Measurements from ENCODE around the gene ACTL8. TPM values are rescaled to one million over a fixed set of nuclear protein-coding genes. Genes with fewer than 3 reads are reported as not detected.

ACTL8 gene
- total RNA-seq, 3 donors from 2014 or later (not counting 1 experiment from before 2014, with no cell fraction given) = not detected

- no peaks in the 10 kb centered on the region for H3K4me1 Mint-ChIP-seq
- no peak overlapping the region for H3K27ac ChIP-seq (ENCODE audit: low read length)
- H3K36me3 ChIP-seq (ENCODE audit: control insufficient read depth, insufficient read depth, low read length) = no peaks in the 10 kb centered on the region
- no peak overlapping the region for H3K4me3 ChIP-seq (ENCODE audit: low read length)
- H3K9me3 ChIP-seq (ENCODE audit: control insufficient read depth, insufficient read depth, low read length) = peaks cover 37% of the 10 kb centered on the region
- no peaks in the 10 kb centered on the region for H3K36me3 Mint-ChIP-seq
- H3K4me3 Mint-ChIP-seq = no peak overlapping the region
- DNase-seq (no peak), ATAC-seq (no peak)
- no peaks in the 10 kb centered on the region for H3K27me3 ChIP-seq (ENCODE audit: control insufficient read depth, insufficient read depth, low read length)
- H3K4me1 ChIP-seq (ENCODE audit: control insufficient read depth, insufficient read depth, low read length) = no peaks in the 10 kb centered on the region
- H3K9me3 Mint-ChIP-seq = peaks cover 6 to 19% of the 10 kb centered on the region in 2 donors
- no peak for TF ChIP-seq CTCF (IDR thresholded peaks at IDR 0.05)
- no peak overlapping the region for H3K27ac Mint-ChIP-seq
- H3K27me3 Mint-ChIP-seq (ENCODE audit: low read depth in 2 of 2) = no peaks in the 10 kb centered on the region
- 60% methylated on average over 7 of the region's 7 CpGs for WGBS (ENCODE audit: insufficient coverage)
- intact Hi-C loops (cut with micrococcal nuclease) = no loop called here
These were observed 4.0 kb downstream of the ACTL8 start for GRCh38 chr1:17759114-17759513.

GRCh38 chr1:17762313-17762712 is 7.2 kb downstream of the ACTL8 start:
- Histone ChIP-seq H3K27ac (ENCODE audit: low read length) (no peak overlapping the region), H3K36me3 (ENCODE audit: control insufficient read depth, insufficient read depth, low read length) (no peaks in the 10 kb centered on the region), H3K4me3 (ENCODE audit: low read length) (no peak overlapping the region), H3K27me3 (ENCODE audit: control insufficient read depth, insufficient read depth, low read length) (no peaks in the 10 kb centered on the region), H3K4me1 (ENCODE audit: control insufficient read depth, insufficient read depth, low read length) (no peaks in the 10 kb centered on the region), H3K9me3 (ENCODE audit: control insufficient read depth, insufficient read depth, low read length) (peaks cover 15% of the 10 kb centered on the region)
- Mint-ChIP-seq H3K27ac (no peak overlapping the region), H3K9me3 (peaks cover 4 to 16% of the 10 kb centered on the region in 2 donors), H3K36me3 (no peaks in the 10 kb centered on the region), H3K4me3 (no peak overlapping the region), H3K27me3 (ENCODE audit: low read depth in 2 of 2) (peaks cover 0 to 3% of the 10 kb centered on the region in 2 donors), H3K4me1 (no peaks in the 10 kb centered on the region)
- WGBS (ENCODE audit: insufficient coverage) = 75% methylated on average over 11 of the region's 11 CpGs
- DNase-seq (no peak), ATAC-seq (no peak)
- intact Hi-C loops (cut with micrococcal nuclease) = no loop called here
- TF ChIP-seq CTCF (IDR thresholded peaks at IDR 0.05) = no peak

GRCh38 chr1:17763417-17763816 is 8.3 kb downstream of the ACTL8 start:
- Mint-ChIP-seq H3K4me3 (no peak overlapping the region), H3K36me3 (no peaks in the 10 kb centered on the region), H3K4me1 (no peaks in the 10 kb centered on the region), H3K27ac (no peak overlapping the region), H3K9me3 (peaks cover 2 to 12% of the 10 kb centered on the region in 2 donors), H3K27me3 (ENCODE audit: low read depth in 2 of 2) (peaks cover 0 to 6% of the 10 kb centered on the region in 2 donors)
- H3K27ac ChIP-seq (ENCODE audit: low read length) = no peak overlapping the region
- no peak for DNase-seq
- peaks cover 15% of the 10 kb centered on the region for H3K9me3 ChIP-seq (ENCODE audit: control insufficient read depth, insufficient read depth, low read length)
- H3K4me1 ChIP-seq (ENCODE audit: control insufficient read depth, insufficient read depth, low read length) = no peaks in the 10 kb centered on the region
- TF ChIP-seq CTCF (IDR thresholded peaks at IDR 0.05) = no peak
- H3K27me3 ChIP-seq (ENCODE audit: control insufficient read depth, insufficient read depth, low read length) = no peaks in the 10 kb centered on the region
- intact Hi-C loops (cut with micrococcal nuclease) = no loop called here
- H3K36me3 ChIP-seq (ENCODE audit: control insufficient read depth, insufficient read depth, low read length) = no peaks in the 10 kb centered on the region
- 62% methylated on average over 5 of the region's 8 CpGs for WGBS (ENCODE audit: insufficient coverage)
- H3K4me3 ChIP-seq (ENCODE audit: low read length) = no peak overlapping the region
- no peak for ATAC-seq

GRCh38 chr1:17763995-17764394 is 8.9 kb downstream of the ACTL8 start:
- H3K36me3 ChIP-seq (ENCODE audit: control insufficient read depth, insufficient read depth, low read length) = no peaks in the 10 kb centered on the region
- no peaks in the 10 kb centered on the region for H3K4me1 Mint-ChIP-seq
- no peak overlapping the region for H3K27ac ChIP-seq (ENCODE audit: low read length)
- WGBS (ENCODE audit: insufficient coverage) = 83% methylated on average over 5 of the region's 5 CpGs
- H3K27me3 Mint-ChIP-seq (ENCODE audit: low read depth in 2 of 2) = peaks cover 0 to 7% of the 10 kb centered on the region in 2 donors
- H3K4me3 ChIP-seq (ENCODE audit: low read length) = no peak overlapping the region
- no peak for TF ChIP-seq CTCF (IDR thresholded peaks at IDR 0.05)
- H3K27me3 ChIP-seq (ENCODE audit: control insufficient read depth, insufficient read depth, low read length) = no peaks in the 10 kb centered on the region
- ATAC-seq (no peak), DNase-seq (no peak)
- intact Hi-C loops (cut with micrococcal nuclease) = no loop called here
- no peak overlapping the region for H3K4me3 Mint-ChIP-seq
- H3K27ac Mint-ChIP-seq = no peak overlapping the region
- peaks cover 2 to 7% of the 10 kb centered on the region in 2 donors for H3K9me3 Mint-ChIP-seq
- peaks cover 15% of the 10 kb centered on the region for H3K9me3 ChIP-seq (ENCODE audit: control insufficient read depth, insufficient read depth, low read length)
- H3K36me3 Mint-ChIP-seq = no peaks in the 10 kb centered on the region
- H3K4me1 ChIP-seq (ENCODE audit: control insufficient read depth, insufficient read depth, low read length) = no peaks in the 10 kb centered on the region
